ENCODE data around the gene PGAP3. TPM values are rescaled to one million over a fixed set of nuclear protein-coding genes. Genes with fewer than 3 reads are reported as not detected.

Gene PGAP3
- total and polyA plus RNA-seq, 2 experiments from 2014 or later = 29.7 to 34.2 TPM

GRCh38 chr17:39684369-39685192, 3.3 kb downstream of the PGAP3 start:
- Histone ChIP-seq H3K4me3 (no peak overlapping the region), H3K9me3 (ENCODE audit: low read depth) (no peaks in the 10 kb centered on the region), H3K27ac (no peak overlapping the region), H3K4me1 (ENCODE audit: low read depth) (peaks cover 15% of the 10 kb centered on the region), H3K27me3 (no peaks in the 10 kb centered on the region), H3K36me3 (no peaks in the 10 kb centered on the region)
- TF ChIP-seq, protein P1, sequence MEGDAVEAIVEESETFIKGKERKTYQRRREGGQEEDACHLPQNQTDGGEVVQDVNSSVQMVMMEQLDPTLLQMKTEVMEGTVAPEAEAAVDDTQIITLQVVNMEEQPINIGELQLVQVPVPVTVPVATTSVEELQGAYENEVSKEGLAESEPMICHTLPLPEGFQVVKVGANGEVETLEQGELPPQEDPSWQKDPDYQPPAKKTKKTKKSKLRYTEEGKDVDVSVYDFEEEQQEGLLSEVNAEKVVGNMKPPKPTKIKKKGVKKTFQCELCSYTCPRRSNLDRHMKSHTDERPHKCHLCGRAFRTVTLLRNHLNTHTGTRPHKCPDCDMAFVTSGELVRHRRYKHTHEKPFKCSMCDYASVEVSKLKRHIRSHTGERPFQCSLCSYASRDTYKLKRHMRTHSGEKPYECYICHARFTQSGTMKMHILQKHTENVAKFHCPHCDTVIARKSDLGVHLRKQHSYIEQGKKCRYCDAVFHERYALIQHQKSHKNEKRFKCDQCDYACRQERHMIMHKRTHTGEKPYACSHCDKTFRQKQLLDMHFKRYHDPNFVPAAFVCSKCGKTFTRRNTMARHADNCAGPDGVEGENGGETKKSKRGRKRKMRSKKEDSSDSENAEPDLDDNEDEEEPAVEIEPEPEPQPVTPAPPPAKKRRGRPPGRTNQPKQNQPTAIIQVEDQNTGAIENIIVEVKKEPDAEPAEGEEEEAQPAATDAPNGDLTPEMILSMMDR (IDR thresholded peaks at IDR 0.05; ENCODE audit: low read depth, low read length) = no peak
- no peak for DNase-seq (ENCODE audit: low read depth in 1 of 2, low spot score in 1 of 2)

DNA sequence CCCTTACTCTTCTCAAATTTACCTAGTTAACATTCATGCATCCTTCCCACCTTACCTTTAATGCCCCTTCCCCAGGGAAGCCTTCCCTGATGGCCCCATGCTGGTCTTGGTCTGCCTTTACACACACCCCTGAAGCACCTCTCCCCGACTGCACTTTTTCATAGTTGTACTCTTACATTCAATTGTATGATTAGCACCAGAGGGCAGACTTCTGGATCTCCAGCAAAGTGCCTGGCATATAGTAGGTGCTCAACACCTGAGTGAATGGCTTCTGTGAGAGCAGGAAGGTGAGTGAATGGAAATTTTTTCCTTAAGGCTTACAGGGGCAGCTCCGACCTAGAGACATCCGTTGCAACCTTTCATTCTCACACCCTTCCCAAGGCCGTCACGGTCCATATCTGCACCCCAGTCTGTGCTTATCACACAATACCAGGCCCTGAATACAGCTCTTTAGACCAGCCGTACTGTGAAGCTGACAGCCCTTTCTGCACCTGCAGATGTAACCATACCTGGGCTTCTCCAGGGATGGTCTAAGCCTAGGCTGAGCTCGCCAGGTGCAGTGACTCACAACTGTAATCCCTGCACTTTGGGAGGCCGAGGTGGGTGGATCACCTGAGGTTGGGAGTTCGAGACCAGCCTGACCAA, 4.4 kb downstream of the PGAP3 start:
- H3K36me3 ChIP-seq = no peaks in the 10 kb centered on the region
- peaks cover 20% of the 10 kb centered on the region for H3K4me1 ChIP-seq (ENCODE audit: low read depth)
- H3K27ac ChIP-seq = no peak overlapping the region
- no peak overlapping the region for H3K4me3 ChIP-seq
- DNase-seq (ENCODE audit: low read depth in 1 of 2, low spot score in 1 of 2) = no peak
- TF ChIP-seq, protein P1 (IDR thresholded peaks at IDR 0.05; ENCODE audit: low read depth, low read length) = no peak
- H3K9me3 ChIP-seq (ENCODE audit: low read depth) = no peaks in the 10 kb centered on the region
- no peaks in the 10 kb centered on the region for H3K27me3 ChIP-seq

DNA sequence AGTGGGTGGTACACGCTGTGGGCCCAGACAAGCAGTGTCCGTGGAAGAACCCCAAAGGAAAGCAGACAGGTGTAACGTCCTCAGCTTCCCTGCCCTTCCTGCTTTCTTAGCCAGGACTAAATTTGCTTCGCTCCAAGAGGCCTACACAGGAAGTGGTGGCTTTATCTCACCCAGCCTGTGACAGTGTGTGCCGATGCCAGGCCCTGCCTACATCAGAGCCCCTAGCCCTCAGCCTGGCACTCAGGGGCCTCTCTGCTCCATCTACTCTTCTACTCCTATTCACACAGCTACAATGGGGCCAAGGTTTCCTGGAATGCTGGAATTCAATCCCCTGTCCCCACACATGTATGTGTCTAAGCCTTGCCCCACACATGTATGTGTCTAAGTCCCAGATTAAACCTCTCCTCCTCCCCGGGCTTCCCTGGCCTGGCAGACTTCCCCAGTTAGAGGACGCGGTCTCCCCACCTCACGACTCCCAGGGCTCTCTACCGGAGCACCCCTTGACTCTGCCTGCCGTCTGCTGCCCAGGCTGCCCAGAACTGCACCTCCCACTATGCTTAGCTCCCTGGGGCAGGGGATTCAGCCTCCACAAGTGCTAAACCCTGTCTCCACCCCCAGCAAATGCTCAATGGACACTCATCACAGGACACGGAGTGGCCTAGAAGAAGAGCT, 8.2 kb downstream of the PGAP3 start:
- TF ChIP-seq, protein P1 (IDR thresholded peaks at IDR 0.05; ENCODE audit: low read depth, low read length) = no peak
- peaks cover 51% of the 10 kb centered on the region for H3K4me1 ChIP-seq (ENCODE audit: low read depth)
- H3K9me3 ChIP-seq (ENCODE audit: low read depth) = no peaks in the 10 kb centered on the region
- no peaks in the 10 kb centered on the region for H3K27me3 ChIP-seq
- no peak for DNase-seq (ENCODE audit: low read depth in 1 of 2, low spot score in 1 of 2)
- H3K27ac ChIP-seq = peak overlapping the region; percentile 98
- no peaks in the 10 kb centered on the region for H3K36me3 ChIP-seq
- H3K4me3 ChIP-seq = no peak overlapping the region

DNA sequence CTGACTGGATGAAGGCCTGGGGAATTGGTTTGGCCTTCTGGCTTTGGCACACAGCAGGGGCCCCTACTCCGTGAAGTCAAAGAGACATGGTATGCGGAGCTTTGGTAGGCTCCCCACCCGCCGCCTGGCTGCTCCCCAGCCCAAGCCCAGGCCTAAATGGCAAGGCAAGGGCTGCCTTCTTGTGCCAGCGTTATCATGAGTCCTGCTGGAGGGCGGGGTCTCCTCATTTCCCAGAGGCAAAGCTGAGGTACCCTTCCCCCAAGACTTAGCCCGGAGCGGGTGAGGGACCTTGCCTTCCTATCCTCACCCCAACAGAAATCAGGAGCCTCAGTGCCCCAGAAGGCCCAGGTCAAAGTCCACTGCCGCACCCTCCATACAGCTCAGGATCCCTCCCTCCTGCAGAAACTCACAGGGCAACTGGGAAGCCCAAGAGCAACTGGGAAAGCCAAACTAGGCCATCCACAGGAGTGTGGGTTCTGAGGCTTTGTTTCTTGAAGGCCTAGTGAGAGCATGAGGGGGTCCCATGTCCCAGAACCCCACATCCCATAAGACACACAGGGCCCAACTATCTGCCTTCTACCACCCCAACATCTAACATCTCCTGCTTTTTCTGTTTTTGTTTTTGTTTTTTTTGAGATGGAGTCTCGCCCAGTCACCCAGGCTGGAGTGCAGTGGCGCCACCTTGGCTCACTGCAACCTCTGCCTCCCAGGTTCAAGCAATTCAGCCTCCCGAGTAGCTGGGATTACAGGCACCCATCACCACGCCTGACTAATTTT, 9.3 kb downstream of the PGAP3 start:
- no peaks in the 10 kb centered on the region for H3K27me3 ChIP-seq
- H3K4me1 ChIP-seq (ENCODE audit: low read depth) = peaks cover 57% of the 10 kb centered on the region
- TF ChIP-seq, protein P1 (IDR thresholded peaks at IDR 0.05; ENCODE audit: low read depth, low read length) = no peak
- no peak for DNase-seq (ENCODE audit: low read depth in 1 of 2, low spot score in 1 of 2)
- H3K9me3 ChIP-seq (ENCODE audit: low read depth) = no peaks in the 10 kb centered on the region
- no peak overlapping the region for H3K4me3 ChIP-seq
- no peaks in the 10 kb centered on the region for H3K36me3 ChIP-seq
- peak overlapping the region; percentile 98 for H3K27ac ChIP-seq
